Measurements from ENCODE around the gene SFPQ.
"Not testable (repeated sequence)": the region's sequence is repeated elsewhere in the genome, so short reads cannot be mapped to it uniquely, and the experiment has no call there.

Gene SFPQ

DNA sequence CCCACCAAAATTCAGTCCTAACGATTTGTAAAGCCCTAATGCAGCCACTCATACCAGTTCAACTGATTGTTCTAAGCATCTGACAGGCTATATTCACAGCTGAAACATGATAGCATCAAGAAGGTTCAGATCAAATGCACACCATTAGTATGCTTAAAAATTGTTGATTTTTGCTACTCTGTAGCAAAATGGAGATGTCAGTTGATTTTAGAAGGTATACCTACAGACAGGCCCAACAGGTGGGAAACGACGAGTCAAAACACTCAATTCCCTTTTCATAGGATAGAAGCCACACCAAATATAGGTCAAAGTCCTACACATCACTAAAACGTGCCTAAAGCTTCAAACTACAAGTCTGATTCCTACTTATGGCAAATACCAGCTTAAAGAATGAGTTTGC, 6.7 kb downstream of the SFPQ start:
- DNase-seq = no peak

DNA sequence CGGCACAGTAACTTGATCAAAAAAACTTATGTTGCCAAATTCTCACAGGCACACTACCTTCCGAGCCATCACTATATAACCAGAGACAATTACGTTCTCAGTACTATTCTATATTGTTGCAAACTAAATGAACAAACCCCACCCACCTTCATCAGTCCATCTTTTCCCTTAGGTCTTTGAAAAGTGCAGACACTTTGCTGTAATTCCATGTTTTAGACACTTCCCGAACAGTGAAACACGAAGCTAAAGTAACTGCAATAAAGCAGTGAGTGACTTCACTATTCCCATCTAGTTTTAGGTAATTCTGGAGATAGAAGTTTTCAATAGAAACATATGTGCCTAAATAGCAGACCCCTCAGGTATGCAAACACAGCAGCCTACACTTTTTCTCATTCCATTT, 7.7 kb downstream of the SFPQ start:
- DNase-seq = no peak

DNA sequence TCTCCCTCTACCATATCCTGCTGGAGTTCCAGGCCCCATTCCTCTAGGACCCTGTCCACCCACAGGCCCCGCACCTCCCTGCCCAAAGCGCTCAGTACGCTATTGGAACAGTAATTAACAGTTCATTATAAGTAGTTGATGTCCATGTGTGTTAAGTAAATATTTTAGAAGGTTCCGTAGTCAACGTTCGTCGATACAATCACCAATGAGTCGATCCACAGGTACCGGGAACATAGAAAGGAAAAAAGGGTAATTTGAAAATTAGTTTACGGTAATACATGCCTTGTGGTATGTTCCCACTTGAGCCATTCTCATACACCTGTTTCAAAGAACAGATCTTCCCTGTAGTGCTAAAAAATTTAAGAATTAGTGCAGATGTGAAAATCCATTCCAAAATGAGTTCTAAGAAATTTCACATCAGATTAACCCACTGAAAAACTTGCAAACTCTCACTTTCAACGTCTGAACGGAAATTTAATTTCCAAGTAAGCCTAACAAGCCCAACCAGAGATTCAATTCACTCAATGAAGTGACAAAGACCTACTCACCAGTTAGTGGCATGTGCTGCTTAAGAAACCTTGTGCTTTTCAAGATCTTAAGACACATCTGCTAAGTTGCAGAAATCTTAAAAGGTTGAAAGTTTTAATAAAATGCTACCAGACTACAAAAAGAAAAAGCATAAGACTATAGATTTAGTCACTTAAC, 8.3 kb downstream of the SFPQ start:
- DNase-seq = no peak

DNA sequence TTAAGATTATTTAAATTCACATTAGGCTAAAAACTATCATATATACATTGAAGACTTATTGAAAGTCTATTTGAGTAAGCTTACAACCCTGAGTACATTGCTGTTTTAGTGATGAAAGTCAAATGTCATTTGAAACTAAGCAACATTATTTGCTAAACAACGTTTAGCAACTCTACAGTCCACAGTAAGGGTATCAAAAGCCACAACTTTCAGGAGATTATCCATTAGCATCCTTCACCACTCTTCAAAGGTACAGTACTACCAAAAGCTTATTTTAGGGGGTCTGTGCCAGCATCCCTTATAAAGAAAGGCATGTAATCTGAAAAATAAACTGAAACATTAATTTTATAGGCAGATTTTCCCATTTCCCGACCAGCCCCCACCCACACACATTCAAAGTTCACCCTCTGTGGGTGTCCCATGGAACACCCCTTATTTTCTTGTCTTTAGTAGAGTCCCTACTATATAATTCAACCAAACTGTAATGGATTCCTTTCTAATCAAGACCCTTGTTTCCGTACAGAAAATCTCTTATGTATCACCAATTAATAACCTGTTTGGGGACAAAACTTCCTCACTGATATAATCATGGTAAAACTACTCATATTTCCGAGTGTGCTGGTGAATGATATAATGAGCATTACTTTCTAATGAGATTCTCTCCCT, 11.0 kb downstream of the SFPQ start:
- DNase-seq = no peak

DNA sequence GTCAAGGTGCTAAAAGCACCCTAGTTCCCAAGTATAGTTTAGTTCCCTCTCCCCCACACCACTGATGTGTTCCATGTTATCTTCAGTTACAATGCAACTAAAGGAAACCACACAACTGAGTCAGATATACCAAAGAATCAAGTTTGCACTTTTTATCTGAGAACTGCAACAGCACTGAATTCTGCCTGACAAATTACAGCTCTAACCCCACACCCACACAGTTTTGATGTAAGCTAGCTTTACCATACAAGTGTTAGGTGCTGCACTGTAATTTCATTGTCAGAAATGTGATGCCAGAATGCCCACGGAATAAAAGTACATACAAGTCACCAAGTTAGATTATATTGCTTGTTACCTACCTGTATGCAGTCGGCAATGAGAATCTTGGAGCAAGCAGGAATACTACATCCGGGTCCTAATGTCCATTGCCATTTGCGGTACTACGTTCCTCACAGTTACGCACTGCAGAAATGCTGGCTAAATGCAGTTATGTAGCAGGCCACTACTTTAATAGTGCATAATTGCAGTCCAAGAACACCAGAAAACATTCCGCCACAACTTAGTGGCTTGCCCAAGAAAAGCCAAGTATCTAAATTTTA, 12.1 kb downstream of the SFPQ start:
- DNase-seq = no peak

DNA sequence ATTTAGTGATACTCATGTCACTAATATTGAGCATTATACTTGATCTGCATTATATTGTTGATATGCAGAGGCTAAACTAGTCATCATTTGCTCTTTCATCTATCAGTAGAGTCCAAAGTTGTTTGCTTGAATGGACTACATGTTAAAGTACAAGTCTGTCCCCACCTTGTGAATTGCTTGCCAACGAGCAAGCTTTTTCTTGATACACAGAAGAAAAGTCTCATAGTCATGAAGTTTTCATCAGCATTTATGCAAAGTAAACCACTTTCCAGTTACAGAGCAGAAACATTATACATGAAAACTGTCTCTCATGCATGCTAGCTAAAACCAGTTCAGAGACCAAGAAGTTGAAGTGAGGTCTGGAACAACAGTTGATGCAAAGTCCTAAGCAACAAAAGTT, 13.0 kb downstream of the SFPQ start:
- DNase-seq = no peak

DNA sequence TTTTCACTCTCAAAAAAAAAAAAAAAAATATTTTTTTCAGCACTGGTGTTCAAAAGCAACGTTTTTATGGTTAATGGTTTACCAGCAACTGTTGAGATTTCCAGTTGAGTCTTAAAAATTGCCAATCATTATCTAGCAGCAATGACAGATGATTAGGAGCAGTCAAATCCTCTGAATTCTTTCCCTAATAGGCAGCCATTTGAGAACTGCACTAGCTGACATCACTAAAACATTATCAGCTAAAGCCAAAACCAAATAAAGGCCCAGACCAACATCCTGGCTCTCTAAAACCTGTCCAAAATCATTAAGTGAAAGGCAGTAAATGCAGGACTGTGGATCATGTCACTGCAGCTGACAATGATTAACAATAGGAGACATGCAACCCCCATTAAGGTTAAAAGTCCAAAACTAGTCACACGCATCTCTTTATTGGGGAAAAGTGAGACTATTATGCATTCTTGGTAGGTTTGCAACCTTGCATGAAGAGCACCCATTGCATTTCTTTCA, 14.0 kb downstream of the SFPQ start:
- DNase-seq = no peak

DNA sequence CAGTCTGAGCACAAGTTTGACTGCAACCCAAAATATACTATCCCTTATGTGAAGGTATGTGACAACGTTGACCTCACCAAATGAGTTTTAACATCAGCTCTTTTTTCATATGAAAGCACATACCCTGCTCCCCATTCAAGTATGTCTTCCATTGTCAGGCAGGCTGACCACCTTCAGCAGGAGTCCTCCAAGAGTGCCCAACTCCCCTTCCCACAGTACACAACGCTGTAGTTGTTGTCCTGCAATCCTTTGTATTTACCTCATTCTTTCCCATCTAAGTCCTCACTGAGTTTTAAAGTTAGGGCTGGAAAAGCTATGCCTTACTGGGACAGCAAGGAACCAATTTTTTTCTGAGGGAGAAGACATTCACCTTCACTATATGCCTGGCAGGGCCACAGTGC, 14.7 kb downstream of the SFPQ start:
- no peak for DNase-seq

DNA sequence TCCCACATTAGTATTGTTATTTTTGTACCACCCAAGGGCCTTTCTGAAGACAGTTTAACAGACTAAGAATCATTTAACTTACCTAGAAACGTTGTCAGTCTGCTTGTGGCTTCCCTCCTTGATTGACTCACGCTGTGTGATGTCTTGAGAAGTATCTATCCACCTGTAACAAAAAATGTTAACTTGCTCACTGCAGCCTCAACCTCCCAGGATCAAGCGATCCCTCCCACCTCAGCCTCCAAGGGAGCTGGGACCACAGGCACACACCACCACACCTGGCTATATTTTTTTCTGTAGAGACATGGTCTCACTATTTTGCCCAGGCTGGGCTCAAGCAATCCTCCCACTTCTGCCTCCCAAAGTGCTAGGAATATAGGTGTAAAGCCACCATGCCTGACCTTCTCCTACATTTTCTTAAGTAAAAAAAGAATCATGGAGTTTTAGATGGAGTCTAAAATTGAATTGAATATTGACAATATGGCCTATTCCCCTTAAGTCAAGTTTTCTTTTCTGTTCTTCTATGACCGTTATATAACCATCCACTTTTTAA, 15.6 kb downstream of the SFPQ start:
- DNase-seq = no peak

DNA sequence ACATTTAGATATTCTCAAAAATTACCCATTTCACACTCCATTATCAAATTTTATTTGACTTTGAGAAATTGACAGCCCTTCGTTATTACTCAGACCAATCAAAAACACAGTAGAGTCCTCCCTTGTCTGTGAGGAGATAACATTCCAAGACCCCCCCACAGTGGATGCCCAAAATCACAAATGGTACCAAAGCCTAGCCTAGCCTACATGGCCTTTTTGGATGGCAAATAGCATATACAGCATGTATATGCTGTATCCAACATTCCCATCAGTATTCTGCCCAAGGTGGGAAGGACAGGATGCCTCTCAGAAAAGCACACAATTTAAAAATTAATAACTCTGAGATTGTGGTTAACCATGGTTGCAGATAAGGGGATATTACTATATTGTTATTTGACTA, 17.3 kb downstream of the SFPQ start:
- no peak for DNase-seq

DNA sequence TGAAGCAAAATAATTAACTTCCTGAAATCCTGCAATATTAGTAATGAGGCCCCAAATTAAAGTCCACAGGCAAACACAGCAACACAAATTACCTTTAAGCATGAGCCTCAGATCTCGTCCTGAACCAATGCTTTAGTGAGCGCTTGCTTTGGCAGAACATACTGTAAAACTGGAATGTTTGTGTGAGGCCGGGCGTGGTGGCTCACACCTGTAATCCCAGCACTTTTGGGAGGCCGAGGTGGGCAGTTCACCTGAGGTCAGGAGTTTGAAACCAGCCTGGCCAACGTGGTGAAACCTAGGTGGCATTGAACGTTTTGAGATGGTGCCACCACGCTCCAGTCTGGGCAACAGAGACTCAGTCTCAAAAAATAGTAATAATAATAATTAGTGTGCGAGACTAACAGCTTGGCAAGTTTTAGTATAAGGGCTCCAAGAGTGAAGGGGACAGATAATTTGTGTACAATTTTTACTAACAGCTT, 17.8 kb downstream of the SFPQ start:
- no peak for DNase-seq

DNA sequence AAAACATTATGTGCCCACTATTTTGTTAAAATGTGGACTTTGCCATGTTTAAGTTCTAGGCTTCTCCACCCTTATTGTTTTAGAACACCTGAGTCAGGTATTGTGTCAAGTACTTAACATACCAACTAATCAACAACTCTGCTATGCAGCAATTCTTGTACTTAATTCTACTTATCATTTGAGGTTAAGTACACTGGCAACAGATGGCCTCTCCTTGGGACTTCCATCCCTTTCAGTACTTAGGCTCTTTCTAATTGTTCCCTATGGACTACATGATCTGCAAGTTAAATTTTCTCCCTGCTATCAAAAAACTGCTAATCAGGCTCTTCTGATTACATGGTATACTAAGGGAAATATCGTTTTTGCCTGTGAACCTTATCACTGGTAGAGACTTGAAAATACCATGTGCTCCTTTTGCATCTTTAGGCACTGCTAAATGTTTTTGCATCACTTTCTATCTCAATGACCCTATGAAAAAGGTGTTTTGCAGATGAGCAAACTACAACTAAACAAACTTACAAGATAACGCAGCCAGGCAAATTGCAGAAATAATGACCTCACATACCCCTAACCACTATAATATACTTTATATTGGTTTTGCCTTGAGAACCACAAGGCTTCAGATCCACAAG, 18.9 kb downstream of the SFPQ start:
- DNase-seq = no peak

DNA sequence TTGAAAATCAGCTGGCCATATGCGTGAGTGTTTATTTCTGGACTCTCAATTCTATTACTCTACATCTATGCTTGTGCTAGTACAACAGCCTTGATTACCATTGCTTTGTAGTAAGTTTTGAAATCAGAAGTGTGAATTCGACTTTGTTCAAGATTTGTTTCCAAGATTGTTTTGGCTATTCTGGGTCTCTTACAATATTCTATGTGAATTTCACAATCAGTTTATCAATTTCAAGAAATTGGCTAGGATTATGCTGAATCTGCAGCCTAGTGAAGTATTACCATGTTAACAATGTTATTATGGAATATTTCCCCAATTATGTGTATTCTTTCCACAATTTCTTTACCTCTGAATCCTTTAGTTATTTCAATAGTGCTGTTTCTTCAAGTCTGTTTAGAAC, 19.5 kb downstream of the SFPQ start:
- no peak for DNase-seq

DNA sequence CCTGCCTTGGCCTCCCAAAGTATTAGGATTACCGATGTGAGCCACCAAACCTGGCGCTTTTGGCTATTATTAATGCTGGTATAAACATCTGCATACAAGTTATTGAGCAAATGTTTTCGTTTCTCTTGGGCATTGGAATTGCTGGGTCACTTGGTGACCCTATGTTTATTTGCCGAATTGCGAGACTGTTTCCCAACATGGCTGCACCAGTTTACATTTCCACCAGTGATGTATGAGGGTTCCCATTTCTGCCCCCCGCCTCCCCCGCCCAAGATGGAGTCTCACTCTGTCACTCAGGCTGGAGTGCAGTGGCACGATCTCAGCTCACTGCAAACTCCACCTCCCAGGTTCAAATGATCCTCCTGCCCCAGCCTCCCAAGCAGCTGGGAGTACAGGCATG, 20.9 kb downstream of the SFPQ start:
- no peak for DNase-seq

DNA sequence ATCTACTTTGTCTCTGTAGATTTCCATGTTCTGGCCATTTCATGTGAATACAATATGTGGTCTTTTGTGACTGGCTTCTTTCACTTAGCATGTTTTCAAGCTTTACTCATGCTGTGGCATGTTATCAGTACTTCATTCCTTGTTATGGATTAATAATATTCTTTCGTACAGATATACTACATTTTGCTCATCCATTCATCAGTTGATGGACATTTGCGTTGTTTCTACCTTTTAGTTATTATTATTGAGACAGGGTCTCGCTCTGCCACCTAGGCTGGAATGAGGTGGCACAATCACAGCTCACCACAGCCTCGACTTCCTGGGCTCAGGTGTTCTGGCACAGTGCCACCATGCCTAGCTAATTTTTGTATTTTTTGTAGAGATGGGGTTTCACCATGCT, 21.4 kb downstream of the SFPQ start:
- DNase-seq = no peak

DNA sequence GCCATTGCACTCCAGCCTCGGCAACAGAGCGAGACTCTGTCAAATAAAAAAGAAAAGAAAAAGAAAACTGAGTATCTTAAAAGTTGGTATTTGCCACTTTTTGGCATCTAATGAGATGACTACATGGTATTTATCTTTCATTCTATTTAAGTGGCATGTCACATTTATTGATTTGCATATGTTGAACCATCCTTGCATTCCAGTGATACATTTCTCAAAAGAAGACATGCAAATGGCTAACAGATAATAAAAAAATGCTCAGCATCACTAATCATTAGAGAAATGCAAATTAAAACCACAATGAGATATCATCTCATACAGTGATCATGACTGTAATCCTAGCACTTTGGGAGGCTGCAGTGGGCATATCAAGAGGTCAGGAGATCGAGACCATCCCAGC, 28.1 kb downstream of the SFPQ start:
- DNase-seq = no peak

DNA sequence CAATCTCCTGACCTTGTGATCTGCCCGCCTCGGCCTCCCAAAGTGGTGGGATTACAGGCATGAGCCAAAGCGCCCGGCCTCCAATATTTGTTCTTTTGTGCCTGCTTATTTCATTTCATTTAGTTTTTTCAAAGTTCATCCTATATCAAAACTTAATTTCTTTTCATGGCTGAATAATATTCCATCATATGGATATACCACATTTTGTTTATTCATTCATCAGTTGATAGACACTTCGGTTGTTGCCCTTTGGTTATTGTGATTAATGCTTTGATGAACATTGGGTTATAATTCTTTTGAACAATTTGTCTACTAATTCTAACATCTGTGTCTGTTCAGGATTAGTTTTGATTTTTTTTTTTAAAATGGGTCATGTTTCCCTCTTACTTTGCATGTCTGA, 41.7 kb downstream of the SFPQ start:
- DNase-seq = no peak

DNA sequence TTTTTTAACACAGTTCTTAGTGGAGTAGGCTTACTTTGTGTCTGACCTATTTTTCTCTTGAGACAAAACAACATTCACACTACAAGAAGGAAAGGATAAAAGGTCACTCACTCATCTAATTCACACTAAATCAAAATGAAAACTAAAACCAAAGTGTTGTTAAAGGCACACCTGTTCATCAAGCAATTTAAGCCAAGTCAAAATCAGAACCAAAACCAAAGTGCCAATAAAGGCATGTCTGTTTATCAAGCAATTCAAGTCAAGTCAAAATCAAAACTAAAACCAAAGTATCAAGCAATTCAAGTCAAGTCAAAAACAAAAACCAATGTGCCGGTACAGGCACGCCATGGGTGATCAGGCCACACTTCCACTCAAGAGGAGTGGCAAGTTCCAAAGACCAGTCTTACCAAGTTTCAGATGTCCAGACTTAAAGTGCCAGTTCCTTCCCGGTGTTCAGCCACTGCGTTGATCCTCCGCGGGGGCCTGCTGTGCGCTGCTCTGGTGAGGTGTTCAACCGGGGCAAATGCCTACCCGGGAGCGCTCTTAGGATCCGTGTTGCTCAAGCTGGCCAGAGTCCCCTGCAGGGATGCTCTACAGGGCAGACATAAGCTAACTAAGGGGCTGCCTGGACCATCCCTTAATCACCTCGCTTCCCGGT, 46.9 kb downstream of the SFPQ start:
- not testable (repeated sequence) for DNase-seq

DNA sequence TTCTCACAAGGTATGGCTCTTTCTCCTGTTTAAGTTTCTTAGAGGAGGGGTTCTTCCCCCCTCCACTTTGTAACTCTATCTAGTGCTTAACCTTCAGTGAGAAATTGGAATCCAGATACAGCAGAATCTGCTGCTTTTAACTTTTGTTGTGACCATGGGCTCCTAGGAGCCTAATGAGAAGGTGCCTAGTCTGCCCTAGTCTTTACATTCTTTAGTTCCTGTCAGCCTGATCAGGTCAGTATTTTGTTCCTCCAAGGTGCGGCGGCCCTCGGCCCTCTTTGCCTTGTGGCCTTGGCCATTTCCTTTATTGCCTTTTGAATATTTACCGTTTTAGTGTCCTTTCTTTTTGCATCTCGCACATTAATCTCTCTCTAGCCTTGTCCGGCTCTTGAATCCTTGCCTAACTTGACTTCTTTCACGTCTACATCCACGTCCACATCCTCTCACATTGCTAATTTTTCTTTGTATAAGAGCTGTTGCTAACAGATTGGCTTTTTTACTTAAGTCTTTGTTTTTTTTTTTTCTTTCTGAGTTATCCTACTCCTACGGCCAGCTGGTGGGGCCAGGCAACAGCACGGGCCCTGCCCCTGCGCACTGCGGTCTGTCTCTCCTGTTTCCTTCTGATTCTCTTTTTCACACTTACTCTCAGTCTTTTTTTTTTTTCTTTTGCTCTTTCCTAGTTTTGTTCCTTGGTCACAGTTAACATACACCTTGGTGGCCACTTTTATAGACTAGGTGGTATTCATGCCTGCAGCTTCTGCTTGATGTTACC, 49.0 kb downstream of the SFPQ start:
- no peak for DNase-seq

DNA sequence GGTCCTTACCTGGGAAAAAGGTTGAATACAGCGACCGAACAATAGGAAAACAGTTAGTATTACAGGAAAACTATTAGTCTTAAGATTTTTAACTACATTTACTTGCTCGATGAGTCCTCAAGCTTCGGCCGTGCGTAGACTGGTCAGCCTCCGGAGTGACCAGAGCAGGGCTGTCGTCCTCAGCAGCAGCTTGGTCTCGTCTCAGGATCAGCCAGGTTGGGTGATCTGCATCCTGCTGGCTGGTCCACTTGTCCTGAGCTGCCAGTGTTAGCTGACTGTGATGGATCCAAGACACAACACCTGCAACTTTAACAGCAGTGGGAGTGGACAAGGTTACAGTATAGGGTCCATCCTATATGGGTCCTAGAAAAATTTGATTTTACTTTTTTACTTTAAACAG, 50.2 kb downstream of the SFPQ start:
- DNase-seq = not testable (repeated sequence)

DNA sequence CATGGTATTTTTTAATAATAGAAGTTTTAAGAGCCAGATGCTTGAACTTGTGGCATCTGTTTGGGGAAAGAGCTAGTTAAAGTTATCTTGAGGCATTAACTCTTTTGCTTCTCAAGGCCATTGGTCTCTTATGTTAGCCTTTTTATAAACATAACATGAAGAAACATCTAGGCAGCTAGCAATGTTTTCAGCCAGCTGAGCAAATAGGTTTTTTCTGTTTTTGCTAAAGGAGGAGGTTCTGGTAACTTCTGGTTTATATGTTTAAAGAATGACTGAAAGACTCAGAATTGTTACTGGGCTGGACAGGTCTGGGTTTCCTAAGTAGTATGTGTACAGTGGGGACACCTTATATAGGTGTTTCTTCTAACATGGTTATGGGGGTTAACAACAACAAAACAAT, 50.7 kb downstream of the SFPQ start:
- DNase-seq = not testable (repeated sequence)

DNA sequence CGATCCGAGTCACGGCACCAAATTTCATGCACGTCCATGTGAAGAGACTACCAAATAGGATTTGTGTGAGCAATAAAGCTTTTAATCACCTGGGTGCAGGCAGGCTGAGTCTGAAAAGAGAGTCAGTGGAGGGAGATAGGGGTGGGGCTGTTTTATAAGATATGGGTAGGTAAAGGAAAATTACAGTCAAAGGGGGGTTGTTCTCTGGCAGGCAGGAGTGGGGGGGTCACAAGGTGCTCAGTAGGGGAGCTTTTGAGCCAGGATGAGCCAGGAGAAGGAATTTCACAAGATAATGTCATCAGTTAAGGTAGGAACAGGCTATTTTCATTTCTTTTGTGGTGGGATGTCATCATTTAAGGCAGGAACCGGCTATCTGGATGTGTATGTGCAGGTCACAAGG, 55.4 kb downstream of the SFPQ start:
- not testable (repeated sequence) for DNase-seq
